HUES6 (cell line): ENCODE measurements around the gene FOXR1.
"Not testable (repeated sequence)": the region's sequence is repeated elsewhere in the genome, so short reads cannot be mapped to it uniquely, and the experiment has no call there.

Source experiments
- H3K27ac ChIP-seq: 2 replicates; pipeline ENCODE4 v1.7.0; 2013; ENCODE audit warnings: low read depth, mild to moderate bottlenecking, low read length, inconsistent platforms
- H3K27me3 ChIP-seq: 2 replicates; pipeline ENCODE4 v1.6.1; 2013; ENCODE audit warnings: low read length; ENCODE audit not compliant: control insufficient read depth, insufficient read depth
- H3K36me3 ChIP-seq: 2 replicates; pipeline ENCODE4 v1.6.1; 2013; ENCODE audit warnings: low read length; ENCODE audit not compliant: control insufficient read depth, insufficient read depth
- H3K4me1 ChIP-seq: 2 replicates; pipeline ENCODE4 v1.6.1; 2013; ENCODE audit warnings: low read length; ENCODE audit not compliant: control insufficient read depth, insufficient read depth
- H3K4me3 ChIP-seq: 2 replicates; pipeline ENCODE4 v1.5.1; 2013; ENCODE audit warnings: low read depth, low read length
- H3K9ac ChIP-seq: one replicate; pipeline ENCODE4 v1.6.1; 2013; ENCODE audit warnings: mild to moderate bottlenecking, low read length
- H3K9me3 ChIP-seq: 2 replicates; pipeline ENCODE4 v1.6.1; 2013; ENCODE audit warnings: low read depth, low read length; ENCODE audit not compliant: control insufficient read depth, insufficient read depth

The FOXR1 gene

GRCh38 chr11:118953265-118953664 is 18.3 kb upstream of the FOXR1 start:
- H3K36me3 ChIP-seq = no peaks in the 10 kb centered on the region
- no peak overlapping the region for H3K9ac ChIP-seq
- H3K9me3 ChIP-seq = no peaks in the 10 kb centered on the region
- H3K27ac ChIP-seq = no peak overlapping the region
- H3K4me3 ChIP-seq = no peak overlapping the region
- H3K27me3 ChIP-seq = peaks cover 22% of the 10 kb centered on the region
- peaks cover 6% of the 10 kb centered on the region; the same call in 1 of the 2 replicates for H3K4me1 ChIP-seq

GRCh38 chr11:118953976-118954375 is 17.6 kb upstream of the FOXR1 start:
- H3K27ac ChIP-seq, H3K4me3 ChIP-seq, H3K4me1 ChIP-seq, H3K9me3 ChIP-seq, H3K9ac ChIP-seq, H3K36me3 ChIP-seq: not testable (repeated sequence)
- peaks cover 22% of the 10 kb centered on the region for H3K27me3 ChIP-seq

GRCh38 chr11:118956094-118956846 is 15.3 kb upstream of the FOXR1 start, which contains the start of gene UPK2:
UPK2 (plus strand) TSS chr11:118956298; CDS start chr11:118956351, 53 bp downstream.
- H3K4me1 ChIP-seq = peaks cover 6% of the 10 kb centered on the region; the same call in 1 of the 2 replicates
- no peak within 1 kb of the TSS for H3K27ac ChIP-seq
- no peaks in the 10 kb centered on the region for H3K9me3 ChIP-seq
- H3K9ac ChIP-seq = no peak within 1 kb of the TSS
- H3K4me3 ChIP-seq = no peak within 1 kb of the TSS
- peaks cover 22% of the 10 kb centered on the region for H3K27me3 ChIP-seq
- no peaks in the 10 kb centered on the region for H3K36me3 ChIP-seq

- peaks cover 6% of the 10 kb centered on the region for H3K4me1 ChIP-seq
- H3K36me3 ChIP-seq = no peaks in the 10 kb centered on the region
- H3K27me3 ChIP-seq = peaks cover 22% of the 10 kb centered on the region
- no peak overlapping the region for H3K9ac ChIP-seq
- H3K9me3 ChIP-seq = no peaks in the 10 kb centered on the region
- no peak overlapping the region for H3K27ac ChIP-seq
- no peak overlapping the region for H3K4me3 ChIP-seq
Measured at GRCh38 chr11:118956847-118957469, 14.6 kb upstream of the FOXR1 start.

- Histone ChIP-seq H3K9me3 (no peaks in the 10 kb centered on the region), H3K9ac (no peak overlapping the region), H3K27ac (no peak overlapping the region), H3K27me3 (peaks cover 22% of the 10 kb centered on the region), H3K4me3 (no peak overlapping the region), H3K4me1 (peaks cover 6% of the 10 kb centered on the region), H3K36me3 (no peaks in the 10 kb centered on the region)
Measured at GRCh38 chr11:118957549-118957948, 14.0 kb upstream of the FOXR1 start.

GRCh38 chr11:118957968-118958367 is 13.6 kb upstream of the FOXR1 start:
- H3K27ac ChIP-seq = no peak overlapping the region
- no peak overlapping the region for H3K4me3 ChIP-seq
- peaks cover 6% of the 10 kb centered on the region for H3K4me1 ChIP-seq
- no peaks in the 10 kb centered on the region for H3K36me3 ChIP-seq
- H3K9me3 ChIP-seq = no peaks in the 10 kb centered on the region
- H3K27me3 ChIP-seq = peaks cover 20% of the 10 kb centered on the region
- no peak overlapping the region for H3K9ac ChIP-seq

GRCh38 chr11:118958577-118958976 is 13.0 kb upstream of the FOXR1 start:
- no peak overlapping the region for H3K4me3 ChIP-seq
- H3K4me1 ChIP-seq = peaks cover 6% of the 10 kb centered on the region
- H3K27me3 ChIP-seq = peaks cover 16% of the 10 kb centered on the region
- H3K27ac ChIP-seq = no peak overlapping the region
- H3K9me3 ChIP-seq = no peaks in the 10 kb centered on the region
- no peaks in the 10 kb centered on the region for H3K36me3 ChIP-seq
- H3K9ac ChIP-seq = no peak overlapping the region

GRCh38 chr11:118961189-118961588 is 10.4 kb upstream of the FOXR1 start:
- H3K36me3 ChIP-seq = no peaks in the 10 kb centered on the region
- no peak overlapping the region for H3K4me3 ChIP-seq
- no peaks in the 10 kb centered on the region; the same call in 1 of the 2 replicates for H3K4me1 ChIP-seq
- no peak overlapping the region for H3K27ac ChIP-seq
- H3K27me3 ChIP-seq = peaks cover 9% of the 10 kb centered on the region; the same call in 1 of the 2 replicates
- H3K9me3 ChIP-seq = no peaks in the 10 kb centered on the region
- H3K9ac ChIP-seq = no peak overlapping the region

GRCh38 chr11:118961591-118961990 is 10.0 kb upstream of the FOXR1 start:
- H3K4me1 ChIP-seq = no peaks in the 10 kb centered on the region; the same call in 1 of the 2 replicates
- no peaks in the 10 kb centered on the region for H3K36me3 ChIP-seq
- no peaks in the 10 kb centered on the region for H3K9me3 ChIP-seq
- no peak overlapping the region for H3K9ac ChIP-seq
- no peak overlapping the region for H3K4me3 ChIP-seq
- H3K27ac ChIP-seq = no peak overlapping the region
- H3K27me3 ChIP-seq = peaks cover 9% of the 10 kb centered on the region; the same call in 1 of the 2 replicates

GRCh38 chr11:118969508-118969907 is 2.1 kb upstream of the FOXR1 start:
- H3K36me3 ChIP-seq, H3K27me3 ChIP-seq, H3K9me3 ChIP-seq, H3K27ac ChIP-seq, H3K9ac ChIP-seq, H3K4me1 ChIP-seq, H3K4me3 ChIP-seq: not testable (repeated sequence)

GRCh38 chr11:118973985-118974384 is 2.4 kb downstream of the FOXR1 start:
- no peaks in the 10 kb centered on the region for H3K9me3 ChIP-seq
- H3K27ac ChIP-seq = no peak overlapping the region
- no peak overlapping the region for H3K9ac ChIP-seq
- H3K36me3 ChIP-seq = no peaks in the 10 kb centered on the region
- no peak overlapping the region for H3K4me3 ChIP-seq
- H3K4me1 ChIP-seq = no peaks in the 10 kb centered on the region
- 0 out of 2 replicates have a peak, but pooled peaks cover 6% of the 10 kb centered on the region for H3K27me3 ChIP-seq
